ENCODE results near the gene RHD. TPM values are rescaled to one million over a fixed set of nuclear protein-coding genes. Genes with fewer than 3 reads are reported as not detected.
"Not testable (repeated sequence)": the region's sequence is repeated elsewhere in the genome, so short reads cannot be mapped to it uniquely, and the experiment has no call there.

RHD gene
- total and polyA plus RNA-seq, 2 of the 4 experiments (the other 2 are of a cell fraction): not detected

DNA sequence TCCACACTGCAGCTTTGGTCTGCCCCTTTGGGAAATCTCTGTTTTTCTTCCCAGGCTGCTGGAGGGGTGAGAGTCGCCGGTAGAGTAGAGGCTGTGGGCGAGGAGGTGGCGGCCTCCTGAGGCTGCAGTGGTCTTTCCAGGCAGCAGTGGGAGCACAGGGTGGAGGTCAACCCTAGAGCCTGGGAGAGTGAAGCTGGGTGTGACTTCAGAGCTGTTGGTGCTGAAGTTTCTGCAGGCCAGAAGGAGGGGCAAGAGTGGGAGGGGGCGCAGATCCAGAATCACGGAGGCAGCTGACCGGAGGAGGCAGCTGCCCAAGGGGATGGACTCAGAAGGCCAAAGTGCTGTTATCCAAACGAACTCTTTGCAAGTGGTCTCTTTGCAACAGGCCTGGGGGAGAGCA is 6.5 kb downstream of the RHD start:
- H2BK5ac ChIP-seq (ENCODE audit: low read depth, low read length, poor library complexity, severe bottlenecking); H3K9ac ChIP-seq (ENCODE audit: low read depth, low read length); H2BK120ac ChIP-seq (ENCODE audit: low read depth, low read length); H2BK15ac ChIP-seq (ENCODE audit: low read depth, low read length); H3K79me1 ChIP-seq (ENCODE audit: low read depth in 1 of 2, low read length in 2 of 2); H3K9me1 ChIP-seq (ENCODE audit: insufficient read depth, low read length); BruUV-seq (replicated peaks); dilution Hi-C loops (cut with HindIII; ENCODE audit: low sequenced_read_pairs, unreplicated experiment); H3K4me2 ChIP-seq (ENCODE audit: low read depth, low read length); H3K4ac ChIP-seq (ENCODE audit: low read depth, low read length); H2AK9ac ChIP-seq (replicated peaks; ENCODE audit: low read depth, low read length, poor library complexity); H3K36me3 ChIP-seq (ENCODE audit: control insufficient read depth, insufficient read depth, low read length); H3K14ac ChIP-seq (replicated peaks; ENCODE audit: low read depth, low read length); H3K23ac ChIP-seq (ENCODE audit: low read depth, low read length); H3K9me3 ChIP-seq (ENCODE audit: control insufficient read depth, insufficient read depth, low read length); POLR2A ChIA-PET (ENCODE audit: unreplicated experiment); ATAC-seq (ENCODE audit: low read depth); H4K8ac ChIP-seq (ENCODE audit: low read depth in 2 of 2, low read length in 2 of 2); H3K18ac ChIP-seq (ENCODE audit: low read depth, low read length); H4K5ac ChIP-seq (ENCODE audit: low read depth, low read length); H3K56ac ChIP-seq (ENCODE audit: extremely low read depth, insufficient read depth, low read length); H3K4me3 ChIP-seq (ENCODE audit: insufficient read depth, low read depth, low read length); CTCF ChIA-PET; in situ Hi-C loops (cut with MboI; ENCODE audit: low sequenced_read_pairs); H2AFZ ChIP-seq (replicated peaks; ENCODE audit: low read length, poor library complexity); H3K27ac ChIP-seq (ENCODE audit: insufficient read depth, low read length); H2BK20ac ChIP-seq (ENCODE audit: low read depth, low read length); DNase-seq; H4K91ac ChIP-seq (ENCODE audit: insufficient read depth, low read depth, low read length); H2AK5ac ChIP-seq (ENCODE audit: low read depth, low read length); H3K4me1 ChIP-seq (ENCODE audit: control insufficient read depth, insufficient read depth, low read length); intact Hi-C loops (cut with micrococcal nuclease); H3K27me3 ChIP-seq (ENCODE audit: control insufficient read depth, insufficient read depth, low read length); H4K20me1 ChIP-seq (ENCODE audit: insufficient read depth, low read length): not testable (repeated sequence)
- no CpG with 5 or more reads among the region's 8 CpGs for WGBS, 2 experiments (ENCODE audit: extremely low coverage in 2 of 2, insufficient read length in 1 of 2)

- H4K91ac ChIP-seq (ENCODE audit: insufficient read depth, low read depth, low read length): not testable (repeated sequence)
- no CpG with 5 or more reads among the region's 5 CpGs for WGBS, 2 experiments (ENCODE audit: extremely low coverage in 2 of 2, insufficient read length in 1 of 2)
These were observed 7.4 kb downstream of the RHD start for GRCh38 chr1:25279693-25280111.

More at GRCh38 chr1:25279693-25280111, 7.4 kb downstream of the RHD start:
- H3K27me3 ChIP-seq (ENCODE audit: control insufficient read depth, insufficient read depth, low read length); H3K79me1 ChIP-seq (ENCODE audit: low read depth in 1 of 2, low read length in 2 of 2); H3K9me1 ChIP-seq (ENCODE audit: insufficient read depth, low read length); POLR2A ChIA-PET (ENCODE audit: unreplicated experiment); H2BK120ac ChIP-seq (ENCODE audit: low read depth, low read length); H3K9ac ChIP-seq (ENCODE audit: low read depth, low read length); H3K4me2 ChIP-seq (ENCODE audit: low read depth, low read length); DNase-seq; H2AK5ac ChIP-seq (ENCODE audit: low read depth, low read length); BruUV-seq (replicated peaks); H3K4me1 ChIP-seq (ENCODE audit: control insufficient read depth, insufficient read depth, low read length); H3K9me3 ChIP-seq (ENCODE audit: control insufficient read depth, insufficient read depth, low read length); H4K5ac ChIP-seq (ENCODE audit: low read depth, low read length); H4K8ac ChIP-seq (ENCODE audit: low read depth in 2 of 2, low read length in 2 of 2); H2AFZ ChIP-seq (replicated peaks; ENCODE audit: low read length, poor library complexity); H3K56ac ChIP-seq (ENCODE audit: extremely low read depth, insufficient read depth, low read length); H3K23ac ChIP-seq (ENCODE audit: low read depth, low read length); H3K4ac ChIP-seq (ENCODE audit: low read depth, low read length); H3K27ac ChIP-seq (ENCODE audit: insufficient read depth, low read length); CTCF ChIA-PET; H2BK15ac ChIP-seq (ENCODE audit: low read depth, low read length); dilution Hi-C loops (cut with HindIII; ENCODE audit: low sequenced_read_pairs, unreplicated experiment); H3K36me3 ChIP-seq (ENCODE audit: control insufficient read depth, insufficient read depth, low read length); H2AK9ac ChIP-seq (replicated peaks; ENCODE audit: low read depth, low read length, poor library complexity); H2BK5ac ChIP-seq (ENCODE audit: low read depth, low read length, poor library complexity, severe bottlenecking); H3K4me3 ChIP-seq (ENCODE audit: insufficient read depth, low read depth, low read length); H3K14ac ChIP-seq (replicated peaks; ENCODE audit: low read depth, low read length); H2BK20ac ChIP-seq (ENCODE audit: low read depth, low read length); ATAC-seq (ENCODE audit: low read depth); H3K18ac ChIP-seq (ENCODE audit: low read depth, low read length); H4K20me1 ChIP-seq (ENCODE audit: insufficient read depth, low read length): not testable (repeated sequence)
- intact Hi-C loops (cut with micrococcal nuclease): loop anchor here (10.0 kb wide), 1 partner anchor 245 kb away; no protein-coding TSS in a partner anchor
- in situ Hi-C loops (cut with MboI; ENCODE audit: low sequenced_read_pairs): loop anchor here (10.0 kb wide), 2 partner anchors 125 to 245 kb away; no protein-coding TSS in a partner anchor

Data from IMR-90 (cell line).